T-helper 1 cell treated with Interleukin-12 subunit alpha and Interleukin-12 subunit beta and Interleukin-4 antibody, amounts not matched to agents 30 μg/mL and 1 μg/mL, for 36 hours (primary cell): ENCODE measurements around the gene ATE1.
"Not testable (repeated sequence)": the region's sequence is repeated elsewhere in the genome, so short reads cannot be mapped to it uniquely, and the experiment has no call there.

Experiments used
- H3K27ac Mint-ChIP-seq: one replicate; pipeline ENCODE4 v1.8.0; 2021; ENCODE audit warnings: mild to moderate bottlenecking, mixed read lengths
- H3K27me3 Mint-ChIP-seq: one replicate; pipeline ENCODE4 v1.8.0; 2021; ENCODE audit warnings: low read depth, mixed read lengths
- H3K36me3 Mint-ChIP-seq: one replicate; pipeline ENCODE4 v1.8.0; 2021; ENCODE audit warnings: low read depth, mixed read lengths
- H3K4me1 Mint-ChIP-seq: one replicate; pipeline ENCODE4 v1.8.0; 2021; ENCODE audit warnings: low read depth, mixed read lengths
- H3K4me3 Mint-ChIP-seq: one replicate; pipeline ENCODE4 v1.8.0; 2021; ENCODE audit warnings: mild to moderate bottlenecking, moderate library complexity, mixed read lengths
- H3K9me3 Mint-ChIP-seq: one replicate; pipeline ENCODE4 v1.8.0; 2021; ENCODE audit warnings: mixed read lengths

ATE1 gene

DNA sequence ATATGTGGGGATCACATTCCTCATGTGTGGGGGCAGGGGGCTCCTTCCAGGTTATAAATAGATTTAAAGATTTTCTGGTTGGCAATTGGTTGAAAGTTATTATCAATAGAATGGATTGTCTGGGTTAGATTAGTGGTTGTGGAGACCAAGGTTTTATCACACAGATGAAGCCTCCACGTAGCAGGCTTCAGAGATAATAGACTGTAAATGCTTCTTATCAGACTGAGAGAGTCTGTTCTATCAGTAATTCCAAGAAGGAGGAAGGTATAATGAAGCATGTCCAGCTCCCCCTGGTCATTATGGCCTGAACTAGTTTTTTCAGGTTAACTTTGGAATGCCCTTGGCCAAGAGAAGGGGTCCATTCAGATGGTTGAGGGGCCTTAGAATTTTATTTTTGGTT, 211.9 kb downstream of the ATE1 start:
- Mint-ChIP-seq H3K4me3 (no peak overlapping the region), H3K27me3 (no peaks in the 10 kb centered on the region), H3K27ac (no peak overlapping the region), H3K36me3 (no peaks in the 10 kb centered on the region), H3K9me3 (no peaks in the 10 kb centered on the region), H3K4me1 (no peaks in the 10 kb centered on the region)

DNA sequence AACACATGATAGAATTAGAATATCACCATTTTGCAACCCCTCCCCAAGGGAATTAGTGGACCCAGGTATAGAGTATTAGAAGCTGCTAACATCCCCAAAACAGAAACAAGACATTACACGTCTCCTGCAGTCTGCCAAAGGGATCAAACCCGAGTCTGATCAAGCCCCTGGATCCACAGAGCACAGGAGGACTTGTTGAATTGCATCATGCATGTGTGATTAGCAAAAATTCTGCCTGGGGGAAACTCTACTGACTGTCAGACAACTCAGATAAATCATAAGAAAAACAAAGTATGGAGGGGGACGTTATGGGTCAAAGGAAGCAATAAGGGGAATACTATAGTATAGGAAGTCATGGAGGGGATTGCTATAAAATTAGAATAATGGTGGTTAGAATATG, 212.8 kb downstream of the ATE1 start:
- H3K4me1 Mint-ChIP-seq = no peaks in the 10 kb centered on the region
- H3K27me3 Mint-ChIP-seq = peaks cover 2% of the 10 kb centered on the region
- H3K4me3 Mint-ChIP-seq = no peak overlapping the region
- no peak overlapping the region for H3K27ac Mint-ChIP-seq
- H3K36me3 Mint-ChIP-seq = no peaks in the 10 kb centered on the region
- H3K9me3 Mint-ChIP-seq = no peaks in the 10 kb centered on the region

- Mint-ChIP-seq H3K9me3 (no peaks in the 10 kb centered on the region), H3K27me3 (peaks cover 10% of the 10 kb centered on the region), H3K4me1 (no peaks in the 10 kb centered on the region), H3K36me3 (no peaks in the 10 kb centered on the region), H3K27ac (no peak overlapping the region), H3K4me3 (no peak overlapping the region)
These were observed 214.3 kb downstream of the ATE1 start for GRCh38 chr10:121713486-121713885.

- H3K4me3 Mint-ChIP-seq = no peak overlapping the region
- H3K27me3 Mint-ChIP-seq = peaks cover 10% of the 10 kb centered on the region
- H3K9me3 Mint-ChIP-seq = no peaks in the 10 kb centered on the region
- H3K36me3 Mint-ChIP-seq = no peaks in the 10 kb centered on the region
- no peaks in the 10 kb centered on the region for H3K4me1 Mint-ChIP-seq
- H3K27ac Mint-ChIP-seq = no peak overlapping the region
These were observed 216.9 kb downstream of the ATE1 start for GRCh38 chr10:121710971-121711370.

- no peak overlapping the region for H3K4me3 Mint-ChIP-seq
These were observed 217.6 kb downstream of the ATE1 start for GRCh38 chr10:121710207-121710606.

DNA sequence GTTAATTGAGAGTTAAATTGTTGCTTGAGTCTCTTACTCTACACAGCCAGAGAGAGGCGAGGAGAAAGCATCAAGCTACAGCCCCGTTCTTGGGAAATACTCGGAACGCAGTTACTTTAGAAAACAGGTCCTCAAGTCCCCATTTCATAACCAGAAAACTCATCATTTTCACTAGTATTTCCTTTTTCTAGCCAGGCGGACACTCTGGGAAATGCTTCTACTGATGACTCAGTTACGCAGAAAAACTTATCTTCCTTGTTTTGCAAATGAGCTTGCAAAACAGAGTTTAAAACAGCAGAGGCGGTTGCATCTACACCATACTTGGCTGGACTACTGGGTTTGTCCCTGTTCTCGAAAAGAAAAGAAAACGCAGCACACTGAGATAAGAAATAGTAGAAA, 218.2 kb downstream of the ATE1 start:
- H3K27me3 Mint-ChIP-seq = peaks cover 10% of the 10 kb centered on the region
- H3K4me1 Mint-ChIP-seq = no peaks in the 10 kb centered on the region
- no peak overlapping the region for H3K4me3 Mint-ChIP-seq
- no peak overlapping the region for H3K27ac Mint-ChIP-seq
- no peaks in the 10 kb centered on the region for H3K9me3 Mint-ChIP-seq
- H3K36me3 Mint-ChIP-seq = no peaks in the 10 kb centered on the region

More at GRCh38 chr10:121710207-121710606, 217.6 kb downstream of the ATE1 start:
- Mint-ChIP-seq H3K36me3 (no peaks in the 10 kb centered on the region), H3K9me3 (no peaks in the 10 kb centered on the region), H3K4me1 (no peaks in the 10 kb centered on the region), H3K27ac (no peak overlapping the region), H3K27me3 (peaks cover 10% of the 10 kb centered on the region)

DNA sequence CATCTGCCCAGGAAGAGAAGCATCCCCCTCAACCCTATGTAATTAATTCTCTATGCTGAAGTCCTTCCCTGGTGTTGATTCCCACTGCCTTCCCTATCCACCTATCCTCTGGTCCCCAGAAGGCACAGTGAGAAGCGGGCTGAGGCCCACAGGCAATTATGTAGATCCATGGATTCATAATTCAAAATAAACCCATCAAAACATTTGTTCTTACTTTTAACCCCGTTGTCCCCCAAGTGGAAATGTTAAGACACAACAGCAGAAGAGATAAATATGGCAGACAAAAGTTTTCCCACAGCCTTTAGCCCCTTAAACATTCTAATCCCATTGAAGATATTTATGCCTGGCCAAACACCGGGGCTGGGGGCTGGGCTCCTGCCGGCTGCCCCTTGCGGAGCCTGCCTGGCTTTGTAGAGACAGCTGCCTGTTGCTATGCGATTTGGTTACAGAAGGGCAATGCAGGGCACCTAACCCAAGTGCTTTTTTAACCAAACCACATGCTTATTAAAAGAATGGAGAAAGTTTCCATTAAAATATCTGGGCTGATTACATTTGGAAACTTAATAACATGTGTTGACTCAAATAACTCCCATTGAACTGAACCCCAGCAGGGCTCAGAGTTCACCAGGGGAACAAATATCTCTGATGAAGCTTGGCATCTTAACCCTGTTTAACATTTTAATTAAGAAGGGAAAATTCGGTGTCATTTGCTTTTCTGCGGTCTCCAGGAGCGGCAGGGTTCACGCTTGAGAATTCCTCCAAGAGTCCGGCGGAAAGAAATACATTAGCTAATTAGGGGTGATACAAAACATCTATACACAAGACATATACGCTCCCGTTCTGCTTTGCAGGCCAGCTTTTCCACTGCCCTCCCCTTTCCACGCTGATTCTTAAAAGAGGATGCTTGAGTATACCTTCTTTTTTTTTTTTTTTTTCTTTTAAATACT, 218.8 kb downstream of the ATE1 start:
- Mint-ChIP-seq H3K4me3 (no peak overlapping the region), H3K4me1 (no peaks in the 10 kb centered on the region), H3K9me3 (no peaks in the 10 kb centered on the region), H3K36me3 (no peaks in the 10 kb centered on the region), H3K27me3 (peaks cover 10% of the 10 kb centered on the region), H3K27ac (no peak overlapping the region)

- peaks cover 3% of the 10 kb centered on the region for H3K9me3 Mint-ChIP-seq
- no peaks in the 10 kb centered on the region for H3K4me1 Mint-ChIP-seq
- H3K27me3 Mint-ChIP-seq = no peaks in the 10 kb centered on the region
- H3K4me3 Mint-ChIP-seq = no peak overlapping the region
- no peak overlapping the region for H3K27ac Mint-ChIP-seq
- no peaks in the 10 kb centered on the region for H3K36me3 Mint-ChIP-seq
These were observed 225.2 kb downstream of the ATE1 start for GRCh38 chr10:121702351-121703320.

DNA sequence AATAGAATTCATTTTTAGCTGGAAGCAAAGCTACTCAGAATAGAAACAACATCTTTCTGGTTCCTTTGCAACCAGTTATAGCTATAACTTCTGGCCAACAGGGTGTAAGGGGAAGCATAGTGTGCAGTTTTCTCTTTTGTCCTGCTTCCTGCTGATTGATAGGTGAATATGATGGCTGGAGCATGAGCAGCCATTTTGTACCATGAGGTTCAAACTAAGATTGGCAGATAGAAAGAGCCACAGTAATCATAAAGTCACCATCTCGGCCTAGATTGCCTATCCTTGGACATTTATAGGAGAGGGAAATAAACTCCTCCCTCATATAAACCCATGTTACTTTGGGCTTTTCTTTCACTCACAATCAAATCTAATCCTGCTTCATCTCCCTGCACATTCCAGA, 227.4 kb downstream of the ATE1 start:
- Mint-ChIP-seq H3K27me3 (no peaks in the 10 kb centered on the region), H3K27ac (no peak overlapping the region), H3K9me3 (peaks cover 3% of the 10 kb centered on the region), H3K36me3 (no peaks in the 10 kb centered on the region), H3K4me1 (no peaks in the 10 kb centered on the region), H3K4me3 (no peak overlapping the region)

- not testable (repeated sequence) for H3K4me1 Mint-ChIP-seq, H3K36me3 Mint-ChIP-seq, H3K4me3 Mint-ChIP-seq
These were observed 228.1 kb downstream of the ATE1 start for GRCh38 chr10:121699703-121700102.

GRCh38 chr10:121698902-121699301, 228.9 kb downstream of the ATE1 start:
- Mint-ChIP-seq H3K4me1 (no peaks in the 10 kb centered on the region), H3K27ac (no peak overlapping the region), H3K9me3 (peaks cover 3% of the 10 kb centered on the region), H3K36me3 (no peaks in the 10 kb centered on the region), H3K4me3 (no peak overlapping the region), H3K27me3 (no peaks in the 10 kb centered on the region)

More at GRCh38 chr10:121699703-121700102, 228.1 kb downstream of the ATE1 start:
- H3K27me3 Mint-ChIP-seq, H3K9me3 Mint-ChIP-seq: not testable (repeated sequence)
- H3K27ac Mint-ChIP-seq = peak overlapping the region; percentile 34

DNA sequence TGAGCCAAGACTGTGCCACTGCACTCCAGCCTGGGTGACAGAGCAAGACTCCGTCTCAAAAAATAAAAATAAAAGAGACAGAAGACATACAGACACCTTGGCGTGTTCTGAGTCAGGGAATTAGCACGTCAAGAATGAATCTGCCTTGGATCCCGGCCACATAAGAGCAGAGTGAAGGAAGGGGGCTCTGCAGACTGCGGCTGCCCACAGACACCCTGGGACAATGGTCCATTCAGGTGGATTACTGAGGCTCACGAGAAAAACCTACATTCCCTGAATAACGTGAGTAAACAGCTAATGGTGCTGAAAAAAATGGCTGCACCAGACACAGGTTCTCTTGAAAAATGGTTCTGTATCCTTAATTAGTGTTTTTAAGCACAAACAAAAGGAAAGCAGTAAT, 229.5 kb downstream of the ATE1 start:
- peaks cover 3% of the 10 kb centered on the region for H3K9me3 Mint-ChIP-seq
- no peaks in the 10 kb centered on the region for H3K4me1 Mint-ChIP-seq
- no peaks in the 10 kb centered on the region for H3K27me3 Mint-ChIP-seq
- no peak overlapping the region for H3K4me3 Mint-ChIP-seq
- H3K36me3 Mint-ChIP-seq = no peaks in the 10 kb centered on the region
- H3K27ac Mint-ChIP-seq = no peak overlapping the region

DNA sequence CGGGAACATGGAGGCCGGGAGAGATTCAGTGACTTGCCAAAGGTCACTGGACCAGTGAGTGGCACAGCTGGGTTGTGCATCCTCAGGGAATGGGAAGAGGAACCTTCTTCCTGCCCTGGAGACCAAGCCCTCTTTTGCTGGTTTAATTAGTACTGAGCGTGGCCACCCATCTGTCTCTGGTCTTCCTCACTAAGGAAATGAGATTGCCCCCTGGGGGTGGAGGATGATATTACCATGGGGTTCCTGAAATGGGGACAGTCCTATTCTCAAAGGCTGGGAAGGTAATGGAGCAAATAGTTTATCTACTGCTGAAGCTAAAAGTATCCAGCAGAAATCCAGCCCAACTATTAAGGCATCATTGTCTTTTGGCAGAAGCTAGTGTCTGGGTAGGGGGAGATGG, 231.0 kb downstream of the ATE1 start:
- Mint-ChIP-seq H3K27me3 (no peaks in the 10 kb centered on the region), H3K4me3 (no peak overlapping the region), H3K9me3 (peaks cover 3% of the 10 kb centered on the region), H3K36me3 (no peaks in the 10 kb centered on the region), H3K27ac (no peak overlapping the region), H3K4me1 (no peaks in the 10 kb centered on the region)

DNA sequence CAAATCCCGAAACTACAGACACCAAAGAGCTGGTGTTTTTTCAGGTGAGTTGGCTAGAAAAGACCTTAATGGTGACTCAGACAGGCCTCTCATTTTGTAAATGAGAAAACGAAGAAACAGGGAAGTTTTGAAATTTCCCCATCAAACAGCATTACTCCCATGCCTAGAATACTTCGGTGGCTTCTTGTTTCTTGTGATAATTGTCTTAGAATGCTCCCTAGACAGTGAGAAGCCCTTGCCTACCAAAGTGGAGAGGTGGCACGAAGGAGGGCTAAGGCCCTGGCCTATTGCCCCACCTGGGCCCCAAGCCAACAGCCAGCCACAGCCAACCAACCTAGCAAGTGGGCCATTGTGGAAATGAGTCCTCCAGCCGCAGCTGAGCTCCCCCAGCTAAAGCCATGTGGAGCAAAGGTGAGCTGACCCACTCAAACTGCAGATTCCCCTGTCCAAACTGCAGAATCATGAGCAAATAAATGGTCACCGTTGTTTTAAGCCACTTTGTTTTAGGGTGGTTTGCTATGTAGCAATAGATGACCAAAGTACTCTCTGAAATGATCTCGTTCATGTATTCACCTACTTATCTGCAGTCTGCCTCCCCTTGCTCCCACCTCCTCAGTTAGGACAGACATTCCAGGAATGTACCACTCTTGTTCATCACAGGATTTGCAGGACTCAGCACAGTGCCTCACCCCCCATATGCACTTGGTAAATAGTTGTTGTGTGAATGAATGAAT, 231.9 kb downstream of the ATE1 start:
- Mint-ChIP-seq H3K9me3 (no peaks in the 10 kb centered on the region), H3K27ac (no peak overlapping the region), H3K27me3 (no peaks in the 10 kb centered on the region), H3K4me3 (no peak overlapping the region), H3K36me3 (no peaks in the 10 kb centered on the region), H3K4me1 (no peaks in the 10 kb centered on the region)
